A549 (cell line): ENCODE data around the gene CD82.

Experiments
- BCL3 ChIP-seq: fragments of >200 bp; sonication (Bioruptor Twin); formaldehyde crosslinking; IDR thresholded peaks from 3 replicates; pipeline ENCODE4 v1.6.1; 2016
- CTCF ChIP-seq: fragments of >200 bp; sonication (Bioruptor Twin); formaldehyde crosslinking; IDR thresholded peaks from 3 replicates; pipeline ENCODE4 v1.5.1; 2016
- HDAC2 ChIP-seq: fragments of 200-600 bp; sonication (generic); IDR thresholded peaks from 2 replicates; pipeline ENCODE4 v1.6.1; 2016
- MAFK ChIP-seq: fragments of 450-650 bp; IDR thresholded peaks from 2 replicates; pipeline ENCODE4 v1.6.1; 2014; ENCODE audit not compliant: partially characterized antibody
- PHF8 ChIP-seq: fragments of 200-600 bp; sonication (generic); IDR thresholded peaks from 2 replicates; pipeline ENCODE4 v1.6.1; 2016; ENCODE audit warnings: low read depth, mild to moderate bottlenecking, antibody characterized with exemption, moderate library complexity, borderline replicate concordance
- POLR2AphosphoS2 ChIP-seq: conservative IDR thresholded peaks from 2 replicates; pipeline ENCODE4 v1.6.1; 2012; ENCODE audit warnings: low read length, improper control_type of control experiment, inconsistent platforms
- RCOR1 ChIP-seq: fragments of 150-350 bp; IDR thresholded peaks from 2 replicates; pipeline ENCODE4 v1.6.1; 2014; ENCODE audit warnings: antibody characterized with exemption, low read length, low read depth

- no peak for TF ChIP-seq BCL3
- no peak for TF ChIP-seq PHF8
- TF ChIP-seq HDAC2 = no peak
- no peak for TF ChIP-seq MAFK
- TF ChIP-seq CTCF = no peak
- TF ChIP-seq POLR2AphosphoS2 = no peak
- no peak for TF ChIP-seq RCOR1
Observed at GRCh38 chr11:44551456-44552139, 13.9 kb upstream of the CD82 start.
